Stomach (tissue), 4 donors: ENCODE data around the gene GRAMD2B.

Experiments used
- EP300 ChIP-seq: sonication (generic); formaldehyde crosslinking; IDR thresholded peaks from one replicate; pipeline ENCODE4 v1.6.1; 2017; ENCODE audit warnings: antibody characterized with exemption
- POLR2A ChIP-seq, 4 donors: fragments of 450-650 bp; IDR thresholded peaks; one replicate each; pipeline ENCODE4 v1.6.1; 2016; ENCODE audit warnings: antibody characterized with exemption in 4 of 4, control low read depth in 2 of 4, mild to moderate bottlenecking in 1 of 4, moderate library complexity in 1 of 4
- POLR2AphosphoS5 ChIP-seq, 3 donors: sonication (generic); formaldehyde crosslinking; IDR thresholded peaks; one replicate each; pipeline ENCODE4 v1.6.1; 2016; ENCODE audit warnings: antibody characterized with exemption in 3 of 3
- TF ChIP-seq, protein P1 (sequence below), 7 experiments: fragments of 450-650 bp in 4 of 7; fragments of 200-600 bp in 3 of 7; sonication (generic) in 3 of 7; IDR thresholded peaks; one replicate each; pipeline ENCODE4 v1.5.1; 2016 to 2019; ENCODE audit warnings: antibody characterized with exemption in 7 of 7, control low read depth in 2 of 7, mild to moderate bottlenecking in 1 of 7

DNA sequence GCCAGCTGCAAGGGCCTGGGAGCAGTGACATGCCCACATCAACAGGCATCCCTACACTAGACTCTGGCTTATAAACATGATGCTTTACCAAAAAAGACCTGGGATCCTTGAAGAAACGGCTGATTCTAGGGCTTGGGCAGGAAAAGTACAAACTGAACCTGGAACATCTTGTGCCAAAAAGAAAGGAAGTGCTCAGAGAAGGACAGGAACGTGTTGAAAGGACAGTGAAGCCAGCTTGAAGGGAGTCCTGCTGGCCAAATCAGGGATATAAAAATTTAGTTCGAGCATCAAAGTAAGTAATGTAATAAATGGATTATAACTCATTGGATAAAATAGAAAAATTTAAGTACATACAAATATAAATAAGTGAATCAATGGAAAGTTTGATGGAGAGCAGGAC is 113.7 kb downstream of the GRAMD2B start:
- TF ChIP-seq, protein P1, sequence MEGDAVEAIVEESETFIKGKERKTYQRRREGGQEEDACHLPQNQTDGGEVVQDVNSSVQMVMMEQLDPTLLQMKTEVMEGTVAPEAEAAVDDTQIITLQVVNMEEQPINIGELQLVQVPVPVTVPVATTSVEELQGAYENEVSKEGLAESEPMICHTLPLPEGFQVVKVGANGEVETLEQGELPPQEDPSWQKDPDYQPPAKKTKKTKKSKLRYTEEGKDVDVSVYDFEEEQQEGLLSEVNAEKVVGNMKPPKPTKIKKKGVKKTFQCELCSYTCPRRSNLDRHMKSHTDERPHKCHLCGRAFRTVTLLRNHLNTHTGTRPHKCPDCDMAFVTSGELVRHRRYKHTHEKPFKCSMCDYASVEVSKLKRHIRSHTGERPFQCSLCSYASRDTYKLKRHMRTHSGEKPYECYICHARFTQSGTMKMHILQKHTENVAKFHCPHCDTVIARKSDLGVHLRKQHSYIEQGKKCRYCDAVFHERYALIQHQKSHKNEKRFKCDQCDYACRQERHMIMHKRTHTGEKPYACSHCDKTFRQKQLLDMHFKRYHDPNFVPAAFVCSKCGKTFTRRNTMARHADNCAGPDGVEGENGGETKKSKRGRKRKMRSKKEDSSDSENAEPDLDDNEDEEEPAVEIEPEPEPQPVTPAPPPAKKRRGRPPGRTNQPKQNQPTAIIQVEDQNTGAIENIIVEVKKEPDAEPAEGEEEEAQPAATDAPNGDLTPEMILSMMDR (IDR thresholded peaks at IDR 0.05): no peak
- TF ChIP-seq EP300: no peak
- TF ChIP-seq POLR2A (IDR thresholded peaks at IDR 0.05): no peak
- no peak for TF ChIP-seq POLR2AphosphoS5 (IDR thresholded peaks at IDR 0.05)
